K562 (cell line): ENCODE data around the gene KAZALD1. TPM values are rescaled to one million over a fixed set of nuclear protein-coding genes. Genes with fewer than 3 reads are reported as not detected.

ENCODE experiments used
- ATAC-seq: fragments of 200-7000 bp; cut with Tn5 transposase; 3 replicates; pipeline ENCODE4 v1.9.1; 2020; ENCODE audit warnings: moderate library complexity
- BruUV-seq: library from RNA; stranded (reverse); fragments of 400-500 nt; replicated peaks from 2 replicates; lab custom pipeline; 2021; lab: Mats Ljungman, UMichigan
- CTCF ChIA-PET: fragments of 300-600 bp; formaldehyde crosslinking; extraction: SDS; loops from one replicate; lab custom pipeline; 2021; ENCODE audit warnings: low intra/inter-chr PET ratio; lab: Yijun Ruan, JAX
- POLR2A ChIA-PET: fragments of 300-600, 350-650 bp; sonication (Branson Sonifier 250); formaldehyde crosslinking; extraction: SDS; loops from one replicate; lab custom pipeline; 2021; ENCODE audit warnings: antibody characterized with exemption, inconsistent platforms; lab: Yijun Ruan, JAX
- DNase-seq, 4 experiments: peaks; one replicate each; pipeline versions ENCODE4 v3.0.0 to v3.0.0-alpha.2; 2011 to 2018; ENCODE audit warnings: low spot score in 3 of 4, mixed read lengths in 3 of 4; ENCODE audit errors: extremely low read depth in 1 of 4
- FAIRE-seq: peaks from 2 replicates; lab custom pipeline; 2011; peaks lifted over from hg19 to GRCh38; lab: Jason Lieb, UNC
- H2AFZ ChIP-seq: 2 replicates; pipeline ENCODE4 v1.6.0; 2011; ENCODE audit warnings: low read depth, low read length, control low read depth, inconsistent platforms
- H3K27ac ChIP-seq: fragments of 200-600 bp; 3 replicates; pipeline ENCODE4 v1.8.0; 2011; ENCODE audit warnings: low read depth, mild to moderate bottlenecking, control low read depth, inconsistent platforms, low read length, moderate library complexity, mixed read lengths; ENCODE audit errors: extremely low read depth
- H3K27me3 ChIP-seq, 2 experiments: fragments of 300-600 bp in 1 of 2; 2 replicates in 1 of 2; 3 replicates in 1 of 2; pipeline versions ENCODE4 v1.6.0 to v1.8.0; 2011; ENCODE audit warnings: inconsistent platforms in 2 of 2, low read length in 2 of 2, mild to moderate bottlenecking in 1 of 2, mixed read lengths in 1 of 2, moderate library complexity in 1 of 2; ENCODE audit not compliant: control insufficient read depth in 2 of 2, insufficient read depth in 2 of 2
- H3K36me3 ChIP-seq: fragments of 300-600 bp; 3 replicates; pipeline ENCODE4 v1.8.0; 2011; ENCODE audit warnings: mild to moderate bottlenecking, low read length, inconsistent platforms; ENCODE audit not compliant: control insufficient read depth, insufficient read depth
- H3K4me1 ChIP-seq, 2 experiments: fragments of 200-600 bp in 1 of 2; replicated peaks in 1 of 2; 2 replicates in 1 of 2; 3 replicates in 1 of 2; pipeline versions ENCODE4 v1.5.1 to v1.8.0; 2011; ENCODE audit warnings: inconsistent platforms in 2 of 2, low read length in 2 of 2, mild to moderate bottlenecking in 1 of 2, mixed read lengths in 1 of 2, moderate library complexity in 1 of 2; ENCODE audit not compliant: control insufficient read depth in 2 of 2, insufficient read depth in 2 of 2
- H3K4me2 ChIP-seq: 2 replicates; pipeline ENCODE4 v1.6.1; 2011; ENCODE audit warnings: low read length, control low read depth, inconsistent platforms, mixed read lengths; ENCODE audit not compliant: insufficient read depth
- H3K4me3 ChIP-seq: fragments of 200-600 bp; sonication (generic), shearing (Covaris generic); 2 replicates; pipeline ENCODE4 v1.5.1; 2016; ENCODE audit warnings: control low read depth, inconsistent platforms
- H3K79me2 ChIP-seq: fragments of 200-600 bp; 3 replicates; pipeline ENCODE4 v1.8.0; 2011; ENCODE audit warnings: low read length, inconsistent platforms; ENCODE audit not compliant: control insufficient read depth, insufficient read depth
- H3K9ac ChIP-seq, 2 experiments: 2 replicates each; pipeline versions ENCODE4 v1.6.0 to v1.6.1; 2011; ENCODE audit warnings: low read depth in 2 of 2, low read length in 2 of 2, control low read depth in 1 of 2, inconsistent platforms in 1 of 2, mild to moderate bottlenecking in 1 of 2, mixed read lengths in 1 of 2; ENCODE audit not compliant: insufficient read depth in 1 of 2
- H3K9me1 ChIP-seq: one replicate; pipeline ENCODE4 v1.6.0; 2011; ENCODE audit warnings: inconsistent platforms, mild to moderate bottlenecking, low read length, moderate library complexity; ENCODE audit not compliant: control insufficient read depth, insufficient read depth
- H3K9me3 ChIP-seq: replicated peaks from 2 replicates; pipeline ENCODE4 v1.5.1; 2011; ENCODE audit warnings: low read depth, low read length, inconsistent platforms; ENCODE audit not compliant: control insufficient read depth, insufficient read depth
- H4K20me1 ChIP-seq: replicated peaks from 2 replicates; pipeline ENCODE4 v1.6.1; 2011; ENCODE audit warnings: low read length, inconsistent platforms, mixed read lengths; ENCODE audit not compliant: control insufficient read depth, insufficient read depth
- BCOR ChIP-seq: fragments of 450-650 bp; IDR thresholded peaks from 2 replicates; pipeline ENCODE4 v1.6.1; 2016
- BDP1 ChIP-seq: IDR thresholded peaks from 3 replicates; pipeline ENCODE4 v1.6.1; 2011; ENCODE audit not compliant: insufficient read length, insufficient read depth
- BRD9 ChIP-seq: fragments of 450-650 bp; IDR thresholded peaks from 2 replicates; pipeline ENCODE4 v1.6.1; 2018; ENCODE audit warnings: low read depth; ENCODE audit not compliant: partially characterized antibody
- CC2D1A ChIP-seq: fragments of 450-650 bp; IDR thresholded peaks from 2 replicates; pipeline ENCODE4 v1.6.1; 2017; ENCODE audit warnings: mild to moderate bottlenecking
- ETV5 ChIP-seq: sonication (generic); formaldehyde crosslinking; IDR thresholded peaks from 2 replicates; pipeline ENCODE4 v1.4.0; 2020; ENCODE audit warnings: low read depth, mild to moderate bottlenecking, missing genetic modification reagents
- MAX ChIP-seq: sonication (generic); formaldehyde crosslinking; IDR thresholded peaks from 2 replicates; pipeline ENCODE4 v1.9.0; 2022; ENCODE audit warnings: mild to moderate bottlenecking, missing genetic modification reagents
- MED1 ChIP-seq: sonication (generic); formaldehyde crosslinking; IDR thresholded peaks from 2 replicates; pipeline ENCODE4 v1.8.1; 2023; ENCODE audit warnings: missing genetic modification reagents, borderline replicate concordance
- NFIC ChIP-seq: fragments of 450-650 bp; IDR thresholded peaks from 2 replicates; pipeline ENCODE4 v1.6.1; 2017; ENCODE audit warnings: mild to moderate bottlenecking, inconsistent platforms
- RFX1 ChIP-seq: fragments of 450-650 bp; IDR thresholded peaks from 2 replicates; pipeline ENCODE4 v1.6.1; 2016; ENCODE audit warnings: mild to moderate bottlenecking, moderate library complexity
- SAFB ChIP-seq: fragments of 200-400 bp; formaldehyde crosslinking; IDR thresholded peaks from 2 replicates; pipeline ENCODE4 v1.6.1; 2017; ENCODE audit warnings: low read depth, low read length, borderline replicate concordance
- SP2 ChIP-seq: IDR thresholded peaks from 2 replicates; pipeline ENCODE4 v1.6.1; 2011; ENCODE audit warnings: mild to moderate bottlenecking, low read depth, low read length, moderate library complexity; ENCODE audit not compliant: poor library complexity, severe bottlenecking; ENCODE audit errors: extremely low read depth
- ZFP36 ChIP-seq: fragments of 150-350 bp; IDR thresholded peaks from 2 replicates; pipeline ENCODE4 v1.6.1; 2018; ENCODE audit warnings: low read length, low read depth; ENCODE audit not compliant: partially characterized antibody
- ZHX1 ChIP-seq: fragments of 150-350 bp; conservative IDR thresholded peaks from 2 replicates; pipeline ENCODE4 v1.6.1; 2014; ENCODE audit warnings: low read length
- WGBS: fragments of 100-300 bp; shearing (Covaris generic); methylation state at CpG from one replicate; pipeline ENCODE4 v1.1.6; 2016; ENCODE audit warnings: low coverage, mixed read lengths; ENCODE audit not compliant: insufficient coverage; ENCODE audit errors: missing lambda C conversion rate; 5-methylcytosine and 5-hydroxymethylcytosine counted together
- in situ Hi-C: fragments of 300-500 bp; cut with MboI; formaldehyde crosslinking; loops from 4 replicates; pipeline ENCODE4 v1.15.0; 2018; ENCODE audit warnings: inconsistent platforms, mixed read lengths
- intact Hi-C: fragments of 100-400 bp; cut with micrococcal nuclease; formaldehyde crosslinking; loops from 2 replicates; pipeline ENCODE4 v1.14.2; 2022
- polyA plus RNA-seq, 8 experiments: library from polyadenylated mRNA; depleted of rRNA in 4 of 8; stranded (reverse) in 5 of 8; unstranded in 3 of 8; fragments of >200 nt; fragmentation: Nextera tagmentation in 2 of 8; fragmentation: Illumina TruSeq in 1 of 8; extraction: Ambion mirVana in 2 of 8; extraction: Trizol in 1 of 8; gene quantifications; 2 replicates each; pipeline versions ENCODE4 v1.2.1 to v1.2.3, GENCODE V29; 2011 to 2014; ENCODE audit warnings: inconsistent platforms in 1 of 8, missing spikeins in 1 of 8
- total RNA-seq, 7 experiments: library from RNA; depleted of rRNA in 6 of 7; stranded (reverse); fragments of >200 nt in 6 of 7; fragmentation: Illumina TruSeq in 2 of 7; extraction: Trizol in 2 of 7; gene quantifications; 2 replicates each; pipeline versions ENCODE4 v1.2.1 to v1.2.3, GENCODE V29; 2011 to 2021; ENCODE audit warnings: low replicate concordance in 1 of 7

Gene KAZALD1
- total and polyA plus RNA-seq, 9 of the 15 experiments (the other 6 are each of a cell fraction or from before 2014, with no cell fraction given): 0.15 to 10.0 (median 4.9) TPM

DNA sequence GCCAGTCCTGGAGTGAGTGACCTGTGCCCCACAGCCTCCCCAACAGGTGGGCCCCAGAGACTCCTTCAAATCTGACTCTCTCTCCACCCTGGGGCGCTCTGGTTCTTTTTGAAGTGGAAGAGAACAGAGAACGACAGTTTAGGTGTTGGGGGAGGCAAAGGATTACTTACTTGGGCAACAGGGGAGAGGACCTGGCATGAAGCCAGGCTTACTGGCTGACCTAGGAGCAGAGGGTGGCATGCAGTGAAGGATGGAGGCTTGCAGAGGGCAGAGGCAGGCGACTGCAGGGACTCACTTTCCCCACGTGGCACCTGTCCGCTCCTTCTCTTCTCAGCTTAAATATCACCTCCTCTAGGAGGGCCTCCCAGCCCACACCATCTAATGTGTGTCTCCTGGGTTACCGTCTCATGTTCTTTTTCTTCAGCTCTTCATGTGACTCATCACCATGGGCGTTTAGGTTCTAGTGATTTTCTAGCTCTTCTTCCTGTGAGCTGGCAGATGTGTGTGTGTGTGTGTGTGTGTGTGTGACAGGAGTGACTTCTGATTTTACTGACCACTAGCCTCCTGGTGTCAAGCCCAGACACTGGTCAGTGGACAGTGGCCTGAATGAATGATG is 46.7 kb upstream of the KAZALD1 start:
- ChIA-PET CTCF (interaction anchor here (0.6 to 5.8 kb wide), 2 partner anchors 19 to 35 kb away, joined by 3 to 150 read pairs; partner anchors contain the start of gene LZTS2), POLR2A (interaction anchor here (1.0 kb wide), 1 partner anchor 52 kb away, joined by 4 read pairs; no protein-coding TSS in a partner anchor)
- ATAC-seq (no peak), DNase-seq (peak in 1 of 4 experiments; percentile 21), FAIRE-seq (no peak)
- no peaks in the 10 kb centered on the region for H3K9me3 ChIP-seq
- no peaks in the 10 kb centered on the region for H4K20me1 ChIP-seq
- H3K9ac ChIP-seq: no peak overlapping the region
- WGBS: 10% methylated on average over 5 of the region's 7 CpGs
- H3K79me2 ChIP-seq: no peaks in the 10 kb centered on the region
- intact Hi-C loops: loop anchor here (1.0 to 10.0 kb wide), 3 partner anchors 21 to 136 kb away; partner anchors contain the start of gene KAZALD1
- no peak overlapping the region for H2AFZ ChIP-seq
- no peak overlapping the region for H3K4me3 ChIP-seq
- in situ Hi-C loops: loop anchor here (10.0 kb wide), 1 partner anchor 460 kb away; no protein-coding TSS in a partner anchor
- no peaks in the 10 kb centered on the region for H3K27me3 ChIP-seq
- TF ChIP-seq SAFB (no peak), ETV5 (CRISPR knock-in tag) (no peak), BCOR (no peak), MED1 (no peak), CC2D1A (no peak), MAX (CRISPR knock-in tag) (no peak), NFIC (peak; percentile 78), ZFP36 (peak; percentile 74), RFX1 (peak; percentile 29; the same call in 1 of the 2 replicates), ZHX1 (no peak), BRD9 (no peak), SP2 (no peak), BDP1 (no peak)
- peaks cover 14 to 37% of the 10 kb centered on the region in 2 experiments; a peak in 4 of 5 replicates for H3K4me1 ChIP-seq
- no peak overlapping the region for H3K4me2 ChIP-seq
- BruUV-seq: no TSS peak
- H3K27ac ChIP-seq: no peak overlapping the region
- no peaks in the 10 kb centered on the region for H3K9me1 ChIP-seq
- H3K36me3 ChIP-seq: no peaks in the 10 kb centered on the region
